OCI-M2 (cell line): Measurements from ENCODE around the gene PRKCA.

Experiments used
- DNase-seq: peaks from one replicate; lab custom pipeline; 2025; ENCODE audit not compliant: unreplicated experiment; lab: John Stamatoyannopoulos, UW

Gene PRKCA

GRCh38 chr17:66638707-66639479, 336.5 kb downstream of the PRKCA start:
- DNase-seq: no peak

DNA sequence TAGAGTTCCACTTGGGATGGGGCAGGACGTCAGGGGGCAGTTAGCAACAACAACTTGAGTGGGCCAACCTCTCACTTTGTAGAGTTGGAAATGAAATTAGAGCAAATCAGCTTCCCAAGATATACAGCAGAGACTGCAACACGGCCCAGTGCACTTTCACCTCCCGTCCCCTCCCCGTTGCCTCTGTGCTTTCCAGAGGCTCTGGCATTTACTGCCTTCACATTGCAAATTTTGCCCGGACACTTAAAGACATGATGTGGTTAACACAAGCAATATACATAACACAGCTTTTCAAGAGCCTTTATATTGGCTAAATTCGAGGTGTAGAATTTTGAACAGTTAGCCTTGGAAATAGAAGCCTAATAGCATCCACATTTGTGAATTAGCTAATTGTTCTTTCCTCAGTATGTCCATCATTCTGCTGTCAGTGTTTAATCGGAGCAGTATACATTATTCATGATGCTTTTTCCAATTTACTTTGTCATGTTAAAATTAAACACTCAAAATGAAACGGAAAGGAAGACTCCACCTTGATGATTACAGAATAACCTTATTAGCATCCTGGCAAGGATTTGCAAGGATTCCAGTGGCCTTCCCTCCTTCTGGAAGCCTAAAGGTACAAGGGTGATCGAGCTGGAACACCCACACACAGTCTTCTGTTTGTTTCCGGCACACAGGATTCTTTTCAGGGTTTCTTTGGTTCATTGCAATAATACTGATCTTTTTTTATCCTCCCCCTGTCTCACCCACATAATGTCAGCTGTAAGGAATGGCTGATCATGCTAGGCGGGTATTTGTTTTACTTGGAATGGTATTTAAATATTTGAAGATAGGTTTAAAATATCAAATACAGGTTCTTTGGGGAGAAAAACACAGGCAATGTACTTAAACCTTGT, 341.6 kb downstream of the PRKCA start:
- no peak for DNase-seq

DNA sequence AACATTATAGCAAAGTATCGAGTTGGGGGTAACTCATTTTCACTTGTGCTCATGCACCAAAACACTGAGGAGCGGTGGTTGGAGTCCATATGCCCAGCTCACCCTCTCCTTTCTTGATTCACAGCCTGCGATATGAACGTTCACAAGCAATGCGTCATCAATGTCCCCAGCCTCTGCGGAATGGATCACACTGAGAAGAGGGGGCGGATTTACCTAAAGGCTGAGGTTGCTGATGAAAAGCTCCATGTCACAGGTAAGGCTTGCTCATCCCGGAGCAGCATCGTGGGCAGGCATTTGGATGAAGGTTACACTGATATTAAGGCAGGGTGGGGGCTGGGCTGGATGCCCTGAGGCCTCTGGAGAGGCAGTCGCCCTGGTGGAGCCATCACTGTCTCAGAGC, 342.8 kb downstream of the PRKCA start:
- no peak for DNase-seq

GRCh38 chr17:66647391-66647983, 345.1 kb downstream of the PRKCA start:
- no peak for DNase-seq

- DNase-seq: no peak
Observed at GRCh38 chr17:66649818-66650543, 347.6 kb downstream of the PRKCA start.

DNA sequence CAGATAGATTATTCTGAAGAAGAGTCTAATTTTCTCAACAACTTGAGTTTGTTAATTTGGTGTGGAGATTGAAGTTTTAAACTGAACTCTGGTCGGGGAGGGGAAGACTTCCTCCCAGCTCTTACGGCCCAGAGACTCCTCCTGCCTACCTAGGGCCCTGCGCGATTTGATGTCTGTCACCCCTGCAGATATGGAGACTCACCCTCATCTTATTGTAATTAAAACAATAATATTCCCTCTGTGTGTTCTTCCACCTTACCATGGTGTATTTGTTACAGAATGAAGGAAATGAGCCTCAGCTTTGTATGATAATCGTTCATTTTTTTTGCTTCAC, 348.1 kb downstream of the PRKCA start:
- no peak for DNase-seq

- DNase-seq: no peak
Observed at GRCh38 chr17:66652840-66653507, 350.6 kb downstream of the PRKCA start.

DNA sequence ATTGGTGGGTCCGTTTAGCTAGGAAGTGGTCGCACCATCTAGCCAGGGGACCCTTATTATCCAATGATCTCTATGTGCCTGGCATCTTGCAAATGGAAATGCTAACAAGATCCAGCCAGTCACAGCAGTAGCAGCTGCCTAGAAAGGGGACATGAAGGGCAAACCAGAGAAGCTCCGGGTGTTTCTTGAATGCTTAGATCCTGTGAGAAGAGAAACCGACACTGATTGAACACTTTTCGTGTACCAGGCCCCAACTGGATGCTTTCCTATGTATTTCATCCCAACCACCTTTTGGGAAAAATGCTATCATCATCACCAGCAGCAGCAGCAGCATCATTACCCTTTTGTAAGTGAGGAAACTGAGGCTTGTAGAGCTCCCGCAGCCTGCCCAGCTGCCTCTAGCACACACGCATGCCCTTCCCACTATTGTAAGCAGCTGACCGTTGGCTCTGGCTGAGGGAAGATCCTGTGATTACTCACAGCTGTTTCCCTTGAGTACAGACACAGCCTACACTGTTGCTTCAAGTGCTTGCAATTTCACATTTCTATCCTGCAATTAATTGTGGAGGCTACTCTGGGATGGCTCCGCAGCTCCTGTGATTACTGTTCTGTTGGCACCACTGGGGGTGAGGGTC, 351.8 kb downstream of the PRKCA start:
- DNase-seq: no peak

DNA sequence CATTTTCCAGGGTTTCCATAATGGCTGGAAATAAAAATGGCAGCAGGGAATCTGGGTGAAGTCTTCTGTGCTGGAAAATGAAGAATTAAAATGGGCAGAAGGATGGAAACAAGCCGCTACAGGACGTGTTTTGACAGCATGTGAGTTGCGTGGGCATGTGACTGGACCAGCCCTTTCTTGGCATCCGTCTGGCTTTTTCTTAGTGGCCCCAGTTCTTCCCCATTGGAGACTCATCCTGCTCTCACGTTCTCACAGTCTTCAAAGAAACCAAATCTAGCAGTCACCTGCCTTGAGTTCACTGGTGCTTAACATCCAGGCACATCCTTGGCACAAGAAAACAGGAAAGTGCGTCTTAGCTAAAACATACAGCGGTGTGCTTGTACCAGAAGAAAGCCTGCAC, 352.4 kb downstream of the PRKCA start:
- DNase-seq: no peak

GRCh38 chr17:66655461-66655860, 353.0 kb downstream of the PRKCA start:
- no peak for DNase-seq

GRCh38 chr17:66655861-66656260, 353.4 kb downstream of the PRKCA start:
- DNase-seq: no peak

DNA sequence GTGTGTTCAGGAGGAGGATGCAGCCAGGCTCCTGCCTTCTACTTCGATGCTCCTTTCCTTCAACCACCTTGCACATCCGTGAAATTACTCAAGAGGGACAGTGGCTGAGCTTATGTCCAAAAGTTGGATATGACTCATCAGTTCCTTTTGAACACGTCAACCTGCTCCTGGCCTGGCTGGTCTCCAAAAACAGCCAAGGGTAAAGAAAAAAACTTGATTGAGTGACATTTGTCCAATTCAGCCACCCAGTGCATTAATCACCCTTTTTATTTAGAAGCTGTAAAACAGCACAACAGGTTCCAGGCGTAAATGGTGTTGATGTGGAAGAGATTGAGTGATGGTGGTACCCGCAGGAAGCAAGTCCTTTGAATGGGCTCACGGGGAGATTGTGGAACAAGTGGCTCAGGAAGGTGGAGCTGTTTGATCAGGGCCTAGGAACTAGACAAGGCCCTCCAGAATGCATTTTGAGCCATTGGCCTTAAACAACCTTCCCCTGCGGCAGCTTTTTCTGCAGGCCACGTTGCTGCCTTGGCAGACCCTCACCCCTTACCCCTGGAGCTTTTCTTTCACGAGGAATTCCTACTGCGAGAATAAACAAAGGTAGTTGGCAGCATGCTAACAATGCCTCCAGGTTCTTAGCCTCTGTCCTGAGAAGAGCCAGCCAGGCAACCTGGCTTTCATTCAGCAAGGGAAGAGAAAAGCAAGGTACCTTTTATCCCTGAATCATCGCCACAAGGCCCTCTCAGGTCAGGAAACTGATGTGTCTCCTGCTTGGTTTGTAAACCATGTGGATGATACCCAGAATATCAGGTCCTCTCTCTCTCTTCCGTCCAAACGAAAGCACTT, 359.2 kb downstream of the PRKCA start:
- no peak for DNase-seq

GRCh38 chr17:66662496-66662895, 360.1 kb downstream of the PRKCA start:
- no peak for DNase-seq

- DNase-seq: no peak
Observed at GRCh38 chr17:66663041-66663606, 360.7 kb downstream of the PRKCA start.

- no peak for DNase-seq
Observed at GRCh38 chr17:66664336-66664735, 361.9 kb downstream of the PRKCA start.

DNA sequence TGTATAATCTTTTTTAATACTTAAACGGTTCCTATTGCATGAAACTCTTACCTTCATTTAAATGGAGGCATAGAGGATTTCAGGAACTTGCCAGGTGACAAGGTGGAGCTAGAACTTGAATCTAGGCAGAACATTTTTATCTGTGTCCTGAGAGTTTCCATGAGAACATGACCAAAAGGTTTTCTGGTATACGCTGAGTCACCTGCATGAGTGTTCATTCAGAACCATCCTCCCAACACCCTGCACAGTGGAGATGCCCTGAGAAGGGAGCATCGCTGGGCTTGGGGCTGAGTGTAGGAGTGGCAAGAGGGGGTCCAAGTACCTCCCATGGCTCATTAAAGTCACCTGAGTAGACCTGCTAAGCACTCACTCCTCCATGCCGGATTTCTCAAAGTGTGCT, 362.8 kb downstream of the PRKCA start:
- DNase-seq: no peak

- DNase-seq: no peak
Observed at GRCh38 chr17:66667090-66667489, 364.7 kb downstream of the PRKCA start.

- no peak for DNase-seq
Observed at GRCh38 chr17:66667491-66668030, 365.1 kb downstream of the PRKCA start.

DNA sequence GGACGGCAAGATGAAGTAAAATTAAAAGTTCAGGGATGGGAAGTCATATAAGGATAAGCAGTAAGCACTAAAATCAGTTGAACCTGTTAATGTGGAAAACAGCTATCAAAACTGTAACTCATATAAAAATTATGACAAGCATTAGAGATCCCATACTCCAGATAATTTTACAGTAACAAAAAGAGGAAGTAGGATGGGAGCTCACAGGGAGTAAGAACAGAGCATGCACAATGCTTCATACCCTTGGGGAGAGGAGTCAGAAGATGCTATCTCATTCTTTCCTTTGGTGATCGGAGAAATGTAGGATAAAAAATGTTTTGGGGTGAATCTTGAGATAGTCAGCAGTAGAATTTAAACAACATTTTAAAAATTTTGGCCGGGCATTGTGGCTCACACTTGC, 367.8 kb downstream of the PRKCA start:
- DNase-seq: no peak
